NCI-H2107 (cell line): Measurements from ENCODE around the gene ACAP3.

Experiments used
- DNase-seq: peaks from one replicate; lab custom pipeline; 2025; lab: John Stamatoyannopoulos, UW

The ACAP3 gene

GRCh38 chr1:1285102-1285571 lies 22.6 kb downstream of the ACAP3 start:
- DNase-seq, result no peak

- DNase-seq, result no peak
Measured at GRCh38 chr1:1284221-1285101, 23.3 kb downstream of the ACAP3 start.

- DNase-seq, result no peak
Measured at GRCh38 chr1:1283821-1284220, 23.9 kb downstream of the ACAP3 start.

GRCh38 chr1:1282998-1283397 lies 24.7 kb downstream of the ACAP3 start:
- DNase-seq, result no peak

GRCh38 chr1:1281533-1282321 lies 26.0 kb downstream of the ACAP3 start:
- no peak for DNase-seq

- no peak for DNase-seq
Measured at GRCh38 chr1:1280782-1281481, 26.8 kb downstream of the ACAP3 start.

GRCh38 chr1:1279028-1279427 lies 28.7 kb downstream of the ACAP3 start:
- DNase-seq, result no peak

- no peak for DNase-seq
Measured at GRCh38 chr1:1278620-1279019, 29.1 kb downstream of the ACAP3 start.

- no peak for DNase-seq
Measured at GRCh38 chr1:1275836-1276235, 31.9 kb downstream of the ACAP3 start.

GRCh38 chr1:1274931-1275431 lies 32.7 kb downstream of the ACAP3 start:
- no peak for DNase-seq

- no peak for DNase-seq
Measured at GRCh38 chr1:1274299-1274930, 33.3 kb downstream of the ACAP3 start.

GRCh38 chr1:1273512-1274298 lies 34.0 kb downstream of the ACAP3 start, which contains the start of gene UBE2J2:
TSS of gene UBE2J2 (minus strand) at chr1:1273854. CDS start at chr1:1267992, 5,862 bp downstream.
- DNase-seq, result no peak

GRCh38 chr1:1273209-1273511 lies 34.6 kb downstream of the ACAP3 start:
- DNase-seq, result no peak

GRCh38 chr1:1272341-1273208 lies 35.2 kb downstream of the ACAP3 start:
- DNase-seq, result no peak

GRCh38 chr1:1270813-1271212 lies 36.9 kb downstream of the ACAP3 start:
- DNase-seq, result no peak

GRCh38 chr1:1268284-1268682 lies 39.4 kb downstream of the ACAP3 start:
- no peak for DNase-seq

GRCh38 chr1:1267488-1268283 lies 40.0 kb downstream of the ACAP3 start:
- no peak for DNase-seq

GRCh38 chr1:1264868-1265272 lies 42.9 kb downstream of the ACAP3 start:
- DNase-seq, result no peak

GRCh38 chr1:1264026-1264425 lies 43.7 kb downstream of the ACAP3 start:
- no peak for DNase-seq
